ENCODE data around the gene MAPK8IP3.

The MAPK8IP3 gene

GRCh38 chr16:1741553-1742165, 35.7 kb downstream of the MAPK8IP3 start:
- DNase-seq (ENCODE audit: low spot score) = no peak

- no peak for DNase-seq (ENCODE audit: low spot score)
Measured at GRCh38 chr16:1743376-1744337, 37.7 kb downstream of the MAPK8IP3 start.

GRCh38 chr16:1744338-1744840, 38.4 kb downstream of the MAPK8IP3 start:
- DNase-seq (ENCODE audit: low spot score) = no peak

GRCh38 chr16:1745181-1745899, 39.3 kb downstream of the MAPK8IP3 start:
- DNase-seq (ENCODE audit: low spot score) = peak; percentile 78

GRCh38 chr16:1745900-1746692, 40.1 kb downstream of the MAPK8IP3 start:
- DNase-seq (ENCODE audit: low spot score) = no peak

GRCh38 chr16:1746693-1747195, 40.7 kb downstream of the MAPK8IP3 start:
- DNase-seq (ENCODE audit: low spot score) = no peak

GRCh38 chr16:1747934-1748333, 41.9 kb downstream of the MAPK8IP3 start:
- no peak for DNase-seq (ENCODE audit: low spot score)

GRCh38 chr16:1749152-1750117, 43.4 kb downstream of the MAPK8IP3 start:
- no peak for DNase-seq (ENCODE audit: low spot score)

GRCh38 chr16:1751946-1752345, 46.0 kb downstream of the MAPK8IP3 start:
- DNase-seq (ENCODE audit: low spot score) = no peak

- no peak for DNase-seq (ENCODE audit: low spot score)
Measured at GRCh38 chr16:1752853-1753252, 46.9 kb downstream of the MAPK8IP3 start.

GRCh38 chr16:1754204-1754603, 48.2 kb downstream of the MAPK8IP3 start:
- no peak for DNase-seq (ENCODE audit: low spot score)

- no peak for DNase-seq (ENCODE audit: low spot score)
Measured at GRCh38 chr16:1757714-1758461, 51.9 kb downstream of the MAPK8IP3 start.

GRCh38 chr16:1758923-1759322, 52.9 kb downstream of the MAPK8IP3 start:
- no peak for DNase-seq (ENCODE audit: low spot score)

- no peak for DNase-seq (ENCODE audit: low spot score)
Measured at GRCh38 chr16:1759511-1759910, 53.5 kb downstream of the MAPK8IP3 start.

GRCh38 chr16:1760911-1761310, 54.9 kb downstream of the MAPK8IP3 start:
- DNase-seq (ENCODE audit: low spot score) = no peak

GRCh38 chr16:1761751-1762150, 55.8 kb downstream of the MAPK8IP3 start:
- no peak for DNase-seq (ENCODE audit: low spot score)

- DNase-seq (ENCODE audit: low spot score) = no peak
Measured at GRCh38 chr16:1762196-1762878, 56.3 kb downstream of the MAPK8IP3 start.

- no peak for DNase-seq (ENCODE audit: low spot score)
Measured at GRCh38 chr16:1762879-1763520, 57.0 kb downstream of the MAPK8IP3 start.

Data from AG20443 (cell line).